A673 (cell line): ENCODE data around the gene AGBL3. TPM values are rescaled to one million over a fixed set of nuclear protein-coding genes. Genes with fewer than 3 reads are reported as not detected.

Experiments used
- BruUV-seq: library from RNA; stranded (reverse); fragments of 400-500 nt; replicated peaks from 2 replicates; lab custom pipeline; 2021; lab: Mats Ljungman, UMichigan
- CTCF ChIA-PET: fragments of 300-600 bp; sonication (Branson Sonifier 250); formaldehyde crosslinking; loops from one replicate; lab custom pipeline; 2022; ENCODE audit warnings: antibody characterized with exemption; lab: Charles Lee
- POLR2A ChIA-PET: fragments of 300-600 bp; sonication (Branson Sonifier 250); formaldehyde crosslinking; loops from one replicate; lab custom pipeline; 2022; ENCODE audit warnings: antibody characterized with exemption; ENCODE audit not compliant: low non-redundant PET; lab: Charles Lee
- DNase-seq: peaks from one replicate; pipeline ENCODE4 v3.0.0-alpha.2; 2015; ENCODE audit warnings: low spot score
- H3K27ac ChIP-seq: fragments of 200-600 bp; sonication (generic); 2 replicates; pipeline ENCODE4 v1.5.1; 2016; ENCODE audit warnings: mixed run types, low read depth, mild to moderate bottlenecking, mixed read lengths, antibody characterized with exemption, low read length; ENCODE audit not compliant: poor library complexity, severe bottlenecking
- H3K27me3 ChIP-seq: fragments of 200-600 bp; sonication (generic); replicated peaks from 2 replicates; pipeline ENCODE4 v1.6.1; 2017; ENCODE audit warnings: mixed run types, low read depth, mild to moderate bottlenecking, mixed read lengths, antibody characterized with exemption, low read length; ENCODE audit not compliant: insufficient read depth, poor library complexity
- H3K36me3 ChIP-seq: fragments of 200-600 bp; sonication (generic); 2 replicates; pipeline ENCODE4 v1.6.1; 2016; ENCODE audit warnings: mixed run types, mild to moderate bottlenecking, mixed read lengths, antibody characterized with exemption, low read length; ENCODE audit not compliant: insufficient read depth, poor library complexity, severe bottlenecking
- H3K4me1 ChIP-seq: fragments of 200-600 bp; sonication (generic); 2 replicates; pipeline ENCODE4 v1.6.1; 2017; ENCODE audit warnings: mixed run types, mild to moderate bottlenecking, mixed read lengths, antibody characterized with exemption, low read length; ENCODE audit not compliant: insufficient read depth, poor library complexity, severe bottlenecking
- H3K4me3 ChIP-seq: fragments of 200-600 bp; sonication (generic); 2 replicates; pipeline ENCODE4 v1.5.1; 2016; ENCODE audit warnings: low read depth, mixed run types, mild to moderate bottlenecking, mixed read lengths, low read length; ENCODE audit not compliant: poor library complexity, severe bottlenecking
- H3K9me3 ChIP-seq: fragments of 200-600 bp; sonication (generic); 2 replicates; pipeline ENCODE4 v1.6.1; 2016; ENCODE audit warnings: mixed run types, low read depth, mild to moderate bottlenecking, mixed read lengths, antibody characterized with exemption, low read length; ENCODE audit not compliant: poor library complexity, severe bottlenecking
- EZH2 ChIP-seq: fragments of 200-600 bp; sonication (generic); IDR thresholded peaks from 2 replicates; pipeline ENCODE4 v1.6.1; 2017; ENCODE audit warnings: borderline replicate concordance, low read depth, mild to moderate bottlenecking, mixed read lengths, antibody characterized with exemption, low read length; ENCODE audit not compliant: poor library complexity, severe bottlenecking
- intact Hi-C: fragments of 100-400 bp; cut with micrococcal nuclease; formaldehyde crosslinking; loops from one replicate; pipeline ENCODE4 v1.10.0; 2022; ENCODE audit not compliant: unreplicated experiment
- total RNA-seq: library from RNA; stranded (reverse); gene quantifications from 2 replicates; pipeline ENCODE4 v1.2.3, GENCODE V29; 2021
- TF ChIP-seq, protein P1 (sequence below): fragments of 300-800, 200-600 bp; sonication (generic); conservative IDR thresholded peaks from 2 replicates; pipeline ENCODE4 v1.5.1; 2017; ENCODE audit warnings: low read depth, mild to moderate bottlenecking, antibody characterized with exemption, low read length, moderate library complexity, mixed read lengths

Gene AGBL3
- total RNA-seq, 1 experiment from 2014 or later, result 2.9 TPM

DNA sequence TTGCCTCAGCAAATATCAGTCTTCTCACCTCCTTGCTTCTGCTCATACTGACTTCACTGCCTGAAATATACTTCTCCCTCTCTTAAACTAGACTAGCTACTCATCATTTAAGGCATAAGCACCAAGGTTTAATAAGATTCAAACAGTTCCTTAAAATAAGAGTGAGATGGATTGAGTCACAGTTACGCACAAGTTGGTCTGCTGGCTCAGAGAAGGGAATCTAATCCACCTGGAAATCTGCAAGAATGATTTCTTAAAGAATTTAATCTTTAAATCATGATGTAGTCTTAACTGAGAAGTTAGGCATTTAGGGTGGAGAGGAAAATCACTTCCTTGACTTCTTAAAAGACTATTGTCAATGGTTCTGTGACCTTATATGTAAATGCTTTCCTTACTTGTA, 105.4 kb downstream of the AGBL3 start:
- intact Hi-C loops, result no loop called here
- Histone ChIP-seq H3K4me1 (no peaks in the 10 kb centered on the region), H3K27ac (no peak overlapping the region), H3K4me3 (no peak overlapping the region), H3K9me3 (no peaks in the 10 kb centered on the region), H3K36me3 (no peaks in the 10 kb centered on the region), H3K27me3 (no peaks in the 10 kb centered on the region)
- POLR2A ChIA-PET, result no interaction called here
- no peak for TF ChIP-seq EZH2
- TF ChIP-seq, protein P1, sequence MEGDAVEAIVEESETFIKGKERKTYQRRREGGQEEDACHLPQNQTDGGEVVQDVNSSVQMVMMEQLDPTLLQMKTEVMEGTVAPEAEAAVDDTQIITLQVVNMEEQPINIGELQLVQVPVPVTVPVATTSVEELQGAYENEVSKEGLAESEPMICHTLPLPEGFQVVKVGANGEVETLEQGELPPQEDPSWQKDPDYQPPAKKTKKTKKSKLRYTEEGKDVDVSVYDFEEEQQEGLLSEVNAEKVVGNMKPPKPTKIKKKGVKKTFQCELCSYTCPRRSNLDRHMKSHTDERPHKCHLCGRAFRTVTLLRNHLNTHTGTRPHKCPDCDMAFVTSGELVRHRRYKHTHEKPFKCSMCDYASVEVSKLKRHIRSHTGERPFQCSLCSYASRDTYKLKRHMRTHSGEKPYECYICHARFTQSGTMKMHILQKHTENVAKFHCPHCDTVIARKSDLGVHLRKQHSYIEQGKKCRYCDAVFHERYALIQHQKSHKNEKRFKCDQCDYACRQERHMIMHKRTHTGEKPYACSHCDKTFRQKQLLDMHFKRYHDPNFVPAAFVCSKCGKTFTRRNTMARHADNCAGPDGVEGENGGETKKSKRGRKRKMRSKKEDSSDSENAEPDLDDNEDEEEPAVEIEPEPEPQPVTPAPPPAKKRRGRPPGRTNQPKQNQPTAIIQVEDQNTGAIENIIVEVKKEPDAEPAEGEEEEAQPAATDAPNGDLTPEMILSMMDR, result no peak
- no peak for DNase-seq
- CTCF ChIA-PET, result no interaction called here
- no TSS peak for BruUV-seq

GRCh38 chr7:135094472-135095237, 108.3 kb downstream of the AGBL3 start:
- no peak for TF ChIP-seq EZH2
- TF ChIP-seq, protein P1, result no peak
- no TSS peak for BruUV-seq
- intact Hi-C loops, result no loop called here
- CTCF ChIA-PET, result no interaction called here
- Histone ChIP-seq H3K36me3 (no peaks in the 10 kb centered on the region), H3K9me3 (no peaks in the 10 kb centered on the region), H3K27ac (no peak overlapping the region), H3K27me3 (no peaks in the 10 kb centered on the region), H3K4me3 (no peak overlapping the region), H3K4me1 (no peaks in the 10 kb centered on the region)
- POLR2A ChIA-PET, result no interaction called here
- DNase-seq, result no peak

DNA sequence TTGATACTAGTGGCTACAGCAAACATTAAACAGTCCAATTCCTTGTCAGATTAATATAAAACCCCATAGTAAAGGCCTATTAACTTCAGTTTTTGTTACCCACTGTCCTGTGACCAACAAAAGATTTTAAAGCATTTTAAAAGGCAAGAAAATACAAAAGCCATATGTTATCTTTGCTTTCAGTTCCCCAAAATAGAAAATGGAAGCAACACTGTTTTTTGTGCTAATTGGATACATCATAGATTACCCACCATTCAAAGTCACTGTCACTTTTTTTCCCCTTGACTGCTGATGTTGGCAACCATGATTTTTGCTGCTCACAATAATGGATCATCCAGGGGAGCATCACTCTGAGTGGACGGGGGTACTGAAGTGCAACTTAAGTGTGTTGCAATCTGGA, 109.1 kb downstream of the AGBL3 start:
- Histone ChIP-seq H3K4me1 (no peaks in the 10 kb centered on the region), H3K4me3 (no peak overlapping the region), H3K27ac (no peak overlapping the region), H3K27me3 (no peaks in the 10 kb centered on the region), H3K36me3 (no peaks in the 10 kb centered on the region), H3K9me3 (no peaks in the 10 kb centered on the region)
- TF ChIP-seq EZH2, result no peak
- TF ChIP-seq, protein P1, result no peak
- no TSS peak for BruUV-seq
- POLR2A ChIA-PET, result no interaction called here
- CTCF ChIA-PET, result no interaction called here
- no peak for DNase-seq
- intact Hi-C loops, result no loop called here
